Stimulated activated CD4-positive, alpha-beta T cell treated with anti-CD3 and anti-CD28 coated beads, TNF-alpha, amount 100 ng/mL, for 1 hour (primary cell): ENCODE measurements around the gene REG3G.

ENCODE experiments used
- DNase-seq, 3 donors: peaks; one replicate each; pipeline ENCODE4 v3.0.0-alpha.2; 2020; ENCODE audit warnings: low read depth in 3 of 3, low spot score in 1 of 3

REG3G gene

GRCh38 chr2:79025421-79025820 is at the start of gene REG3G:
Gene REG3G (plus strand): TSS chr2:79025702. CDS start chr2:79026094, 392 bp downstream.
- no peak for DNase-seq

- DNase-seq: no peak
These were observed 47.8 kb upstream of the REG3G start for GRCh38 chr2:78977661-78978145.

GRCh38 chr2:78978340-78978739 is 47.2 kb upstream of the REG3G start:
- DNase-seq: no peak

- no peak for DNase-seq
These were observed 45.9 kb upstream of the REG3G start for GRCh38 chr2:78979380-78980151.

GRCh38 chr2:78980152-78980465 is 45.4 kb upstream of the REG3G start:
- no peak for DNase-seq

GRCh38 chr2:78980871-78981270 is 44.6 kb upstream of the REG3G start:
- DNase-seq: no peak

- no peak for DNase-seq
These were observed 42.7 kb upstream of the REG3G start for GRCh38 chr2:78982638-78983330.

- no peak for DNase-seq
These were observed 41.1 kb upstream of the REG3G start for GRCh38 chr2:78984386-78984785.

- no peak for DNase-seq
These were observed 39.9 kb upstream of the REG3G start for GRCh38 chr2:78985558-78985957.

- no peak for DNase-seq
These were observed 36.5 kb upstream of the REG3G start for GRCh38 chr2:78989051-78989450.

GRCh38 chr2:78992451-78992806 is 33.1 kb upstream of the REG3G start:
- DNase-seq: no peak

- DNase-seq: no peak
These were observed 32.5 kb upstream of the REG3G start for GRCh38 chr2:78992807-78993517.

- DNase-seq: no peak
These were observed 31.9 kb upstream of the REG3G start for GRCh38 chr2:78993518-78994148.

GRCh38 chr2:78994789-78995188 is 30.7 kb upstream of the REG3G start:
- no peak for DNase-seq

GRCh38 chr2:78999406-78999805 is 26.1 kb upstream of the REG3G start:
- no peak for DNase-seq

GRCh38 chr2:79000008-79000576 is 25.4 kb upstream of the REG3G start:
- DNase-seq: no peak

- DNase-seq: no peak
These were observed 24.2 kb upstream of the REG3G start for GRCh38 chr2:79001285-79001684.

- DNase-seq: no peak
These were observed 20.8 kb upstream of the REG3G start for GRCh38 chr2:79004680-79005079.

- DNase-seq: no peak
These were observed 20.3 kb upstream of the REG3G start for GRCh38 chr2:79005216-79005615.

- DNase-seq: no peak
These were observed 16.1 kb upstream of the REG3G start for GRCh38 chr2:79009388-79009787.

- no peak for DNase-seq
These were observed 14.0 kb upstream of the REG3G start for GRCh38 chr2:79011496-79011895.
